ENCODE measurements around the gene TCAP. TPM values are rescaled to one million over a fixed set of nuclear protein-coding genes. Genes with fewer than 3 reads are reported as not detected.

Gene TCAP
- polyA plus RNA-seq, 1 donor from 2014 or later: 3.7 TPM

GRCh38 chr17:39653662-39654331, 11.4 kb upstream of the TCAP start:
- no peaks in the 10 kb centered on the region for H3K9me2 ChIP-seq (ENCODE audit: insufficient read depth, low read length)

GRCh38 chr17:39655105-39655504, 10.0 kb upstream of the TCAP start:
- Histone ChIP-seq H3K79me2 (replicated peaks; ENCODE audit: insufficient read depth, low read length) (no peaks in the 10 kb centered on the region), H3K36me3 (ENCODE audit: insufficient read depth, low read length) (no peaks in the 10 kb centered on the region), H3K9me2 (ENCODE audit: insufficient read depth, low read length) (no peaks in the 10 kb centered on the region), H4K20me1 (ENCODE audit: insufficient read depth) (no peaks in the 10 kb centered on the region), H3F3A (ENCODE audit: insufficient read depth, low read length, poor library complexity, severe bottlenecking) (no peaks in the 10 kb centered on the region), H3K4me2 (ENCODE audit: low read length) (no peak overlapping the region), H2AFZ (ENCODE audit: low read depth, low read length) (no peak overlapping the region), H3K9ac (ENCODE audit: low read length) (no peak overlapping the region), H3K27ac (ENCODE audit: low read length) (no peak overlapping the region), H3K4me3 (ENCODE audit: low read length) (no peak overlapping the region), H3K9me3 (ENCODE audit: low read length) (no peaks in the 10 kb centered on the region), H3K27me3 (ENCODE audit: insufficient read depth, low read depth, low read length) (no peaks in the 10 kb centered on the region)
- TF ChIP-seq EZH2 (IDR thresholded peaks at IDR 0.05; ENCODE audit: borderline replicate concordance, insufficient read depth, low read length, poor library complexity, severe bottlenecking) (no peak), POLR2AphosphoS5 (IDR thresholded peaks at IDR 0.05) (no peak), EP300 (conservative IDR thresholded peaks at IDR 0.05; ENCODE audit: poor library complexity, severe bottlenecking) (no peak), MXI1 (conservative IDR thresholded peaks at IDR 0.05; ENCODE audit: poor library complexity, severe bottlenecking) (no peak), CTCF (IDR thresholded peaks at IDR 0.05; ENCODE audit: poor library complexity, severe bottlenecking) (no peak), RAD21 (conservative IDR thresholded peaks at IDR 0.05) (no peak), TAF1 (IDR thresholded peaks at IDR 0.05; ENCODE audit: low read depth) (no peak), SMC3 (conservative IDR thresholded peaks at IDR 0.05; ENCODE audit: poor library complexity) (no peak)

More at GRCh38 chr17:39653662-39654331, 11.4 kb upstream of the TCAP start:
- H4K20me1 ChIP-seq (ENCODE audit: insufficient read depth): no peaks in the 10 kb centered on the region
- H3K36me3 ChIP-seq (ENCODE audit: insufficient read depth, low read length): no peaks in the 10 kb centered on the region
- no peak overlapping the region for H3K9ac ChIP-seq (ENCODE audit: low read length)
- no peaks in the 10 kb centered on the region for H3K9me3 ChIP-seq (ENCODE audit: low read length)
- TF ChIP-seq CTCF (IDR thresholded peaks at IDR 0.05; ENCODE audit: poor library complexity, severe bottlenecking) (peak; percentile 54), RAD21 (conservative IDR thresholded peaks at IDR 0.05) (no peak), TAF1 (IDR thresholded peaks at IDR 0.05; ENCODE audit: low read depth) (no peak), REST (IDR thresholded peaks at IDR 0.05; ENCODE audit: borderline replicate concordance) (no peak)
- no peak overlapping the region for H3K27ac ChIP-seq (ENCODE audit: low read length)
- no peaks in the 10 kb centered on the region for H3K79me2 ChIP-seq (replicated peaks; ENCODE audit: insufficient read depth, low read length)
- H3K27me3 ChIP-seq (ENCODE audit: insufficient read depth, low read depth, low read length): no peaks in the 10 kb centered on the region
- no peak overlapping the region for H3K4me2 ChIP-seq (ENCODE audit: low read length)
- H3F3A ChIP-seq (ENCODE audit: insufficient read depth, low read length, poor library complexity, severe bottlenecking): no peaks in the 10 kb centered on the region
- no peak overlapping the region for H2AFZ ChIP-seq (ENCODE audit: low read depth, low read length)
- no peak overlapping the region for H3K4me3 ChIP-seq (ENCODE audit: low read length)

Data from neural cell (in vitro differentiated cells).